Mesendoderm (in vitro differentiated cells): ENCODE data around the gene APOC1.
A peak's percentile ranks its signal among the peaks of the same experiment; 100 is the strongest.
"Not testable (repeated sequence)": the region's sequence is repeated elsewhere in the genome, so short reads cannot be mapped to it uniquely, and the experiment has no call there.

Source experiments
- DNase-seq: peaks from one replicate; pipeline ENCODE4 v3.0.0; 2013
- H2AK5ac ChIP-seq: 2 replicates; pipeline ENCODE4 v1.6.1; 2013; ENCODE audit warnings: low read length, inconsistent platforms
- H2BK120ac ChIP-seq: 2 replicates; pipeline ENCODE4 v1.6.1; 2013; ENCODE audit warnings: low read depth, mild to moderate bottlenecking, low read length, moderate library complexity, mixed read lengths
- H2BK15ac ChIP-seq: replicated peaks from 2 replicates; pipeline ENCODE4 v1.6.1; 2013; ENCODE audit warnings: low read depth, mild to moderate bottlenecking, moderate library complexity
- H2BK5ac ChIP-seq: 2 replicates; pipeline ENCODE4 v1.6.1; 2013; ENCODE audit warnings: low read length, inconsistent platforms
- H3K18ac ChIP-seq: 2 replicates; pipeline ENCODE4 v1.6.1; 2013; ENCODE audit warnings: mild to moderate bottlenecking, low read length, mixed read lengths
- H3K23ac ChIP-seq: one replicate; pipeline ENCODE4 v1.6.1; 2013; ENCODE audit warnings: low read length
- H3K27ac ChIP-seq: 2 replicates; pipeline ENCODE4 v1.5.1; 2013; ENCODE audit warnings: low read depth, mild to moderate bottlenecking, inconsistent platforms, low read length, moderate library complexity
- H3K27me3 ChIP-seq: 2 replicates; pipeline ENCODE4 v1.6.1; 2013; ENCODE audit warnings: low read length, control low read depth, mild to moderate bottlenecking, inconsistent platforms; ENCODE audit not compliant: insufficient read depth, poor library complexity
- H3K36me3 ChIP-seq: 2 replicates; pipeline ENCODE4 v1.6.1; 2013; ENCODE audit warnings: low read length, inconsistent platforms; ENCODE audit not compliant: control insufficient read depth, insufficient read depth
- H3K4ac ChIP-seq: one replicate; pipeline ENCODE4 v1.6.1; 2013; ENCODE audit warnings: low read depth, mild to moderate bottlenecking, low read length, moderate library complexity
- H3K4me1 ChIP-seq: 2 replicates; pipeline ENCODE4 v1.6.1; 2013; ENCODE audit warnings: low read depth, low read length, inconsistent platforms; ENCODE audit not compliant: control insufficient read depth
- H3K4me2 ChIP-seq: 2 replicates; pipeline ENCODE4 v1.6.1; 2013; ENCODE audit warnings: low read length
- H3K4me3 ChIP-seq: 2 replicates; pipeline ENCODE4 v1.5.1; 2013; ENCODE audit warnings: mild to moderate bottlenecking, low read length
- H3K56ac ChIP-seq: one replicate; pipeline ENCODE4 v1.6.1; 2013; ENCODE audit warnings: low read length
- H3K79me1 ChIP-seq: 2 replicates; pipeline ENCODE4 v1.6.1; 2013; ENCODE audit warnings: low read length, inconsistent platforms
- H3K79me2 ChIP-seq: 2 replicates; pipeline ENCODE4 v1.6.1; 2013; ENCODE audit warnings: mild to moderate bottlenecking, low read length; ENCODE audit not compliant: control insufficient read depth, insufficient read depth
- H3K9ac ChIP-seq: 2 replicates; pipeline ENCODE4 v1.6.1; 2013; ENCODE audit warnings: low read length, inconsistent platforms
- H4K5ac ChIP-seq: one replicate; pipeline ENCODE4 v1.6.1; 2013; ENCODE audit warnings: low read length
- H4K8ac ChIP-seq: one replicate; pipeline ENCODE4 v1.6.1; 2013; ENCODE audit warnings: low read depth, mild to moderate bottlenecking, control low read depth, low read length, moderate library complexity
- WGBS: extraction: QIAGEN DNeasy Blood & Tissue Kit; methylation state at CpG from one replicate; pipeline ENCODE4 v1.1.7; 2013; ENCODE audit warnings: low lambda C conversion rate, missing lambda C conversion rate; ENCODE audit not compliant: insufficient coverage; ENCODE audit errors: extremely low coverage; 5-methylcytosine and 5-hydroxymethylcytosine counted together

The APOC1 gene

DNA sequence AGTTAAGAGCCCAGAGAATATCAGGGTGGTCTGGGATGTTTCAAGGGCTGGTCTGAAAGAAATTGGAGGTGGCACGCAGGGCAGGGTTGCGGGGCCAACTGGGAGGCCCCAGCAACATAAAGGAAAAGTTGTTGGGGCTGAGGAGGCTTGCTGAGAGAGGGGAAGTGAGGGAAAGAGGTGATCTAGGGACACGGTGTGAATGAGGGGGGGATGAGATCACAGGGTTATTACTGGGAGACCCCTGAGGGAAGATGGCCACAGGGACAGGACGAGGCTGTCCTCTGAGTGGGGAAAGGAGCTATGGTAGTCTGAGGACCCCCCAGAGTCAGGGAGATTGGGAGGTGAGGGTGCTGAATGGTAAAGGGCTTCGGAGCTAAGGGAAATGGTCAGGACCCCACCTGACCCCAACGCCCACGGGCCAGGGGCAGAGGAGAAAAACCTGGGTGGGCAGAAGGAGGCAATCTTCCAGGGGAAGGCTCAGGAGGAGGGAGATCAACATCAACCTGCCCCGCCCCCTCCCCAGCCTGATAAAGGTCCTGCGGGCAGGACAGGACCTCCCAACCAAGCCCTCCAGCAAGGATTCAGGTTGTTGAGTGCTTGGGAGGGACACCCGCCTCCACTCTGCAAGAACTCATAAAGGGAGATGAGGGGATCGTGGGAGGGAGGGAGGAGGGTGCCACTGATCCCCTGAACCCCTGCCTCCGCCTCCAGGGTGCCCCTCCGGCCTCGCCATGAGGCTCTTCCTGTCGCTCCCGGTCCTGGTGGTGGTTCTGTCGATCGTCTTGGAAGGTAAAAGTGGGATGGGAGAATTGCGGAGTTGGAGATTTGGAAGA is 12.1 kb downstream of the APOC1 start:
- not testable (repeated sequence) for H3K18ac ChIP-seq, H3K4me3 ChIP-seq, H4K8ac ChIP-seq, H2BK120ac ChIP-seq, H3K27me3 ChIP-seq, H3K27ac ChIP-seq, H3K4me1 ChIP-seq, H4K5ac ChIP-seq, H3K4ac ChIP-seq, H3K79me2 ChIP-seq, H2BK5ac ChIP-seq, H2AK5ac ChIP-seq, H3K23ac ChIP-seq, H3K79me1 ChIP-seq, H3K36me3 ChIP-seq, H2BK15ac ChIP-seq
- DNase-seq: peak; percentile 20
- H3K4me2 ChIP-seq: peak overlapping the region; percentile 31
- H3K9ac ChIP-seq: peak overlapping the region; percentile 57
- peak overlapping the region; percentile 84 for H3K56ac ChIP-seq
- no CpG with 5 or more reads among the region's 19 CpGs for WGBS

DNA sequence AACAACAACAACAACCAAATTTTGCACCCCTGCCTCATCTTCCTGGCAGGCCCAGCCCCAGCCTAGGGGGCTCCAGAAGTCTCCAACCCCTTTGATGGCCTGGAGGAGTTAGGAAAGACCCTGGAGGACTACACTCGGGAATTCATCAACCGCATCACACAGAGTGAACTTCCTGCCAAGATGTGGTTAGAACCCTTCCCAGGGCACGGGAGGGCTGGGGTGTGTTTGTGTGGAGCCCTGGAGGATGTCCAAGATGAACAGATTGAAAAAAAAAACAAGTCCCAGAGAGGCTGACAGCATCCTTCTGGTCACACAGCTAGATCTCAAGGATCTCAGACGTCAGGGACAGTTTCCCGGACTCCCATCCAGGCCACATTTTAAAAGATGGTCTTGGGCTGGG is 13.3 kb downstream of the APOC1 start:
- Histone ChIP-seq H3K56ac (no peak overlapping the region), H3K4me3 (no peak overlapping the region), H2BK5ac (no peak overlapping the region), H3K79me2 (no peaks in the 10 kb centered on the region), H2AK5ac (no peak overlapping the region), H3K9ac (no peak overlapping the region), H3K27ac (no peak overlapping the region), H4K8ac (no peak overlapping the region), H3K4me1 (peaks cover 2% of the 10 kb centered on the region), H2BK15ac (no peak overlapping the region), H3K4ac (no peak overlapping the region), H3K36me3 (no peaks in the 10 kb centered on the region), H3K18ac (no peak overlapping the region), H3K23ac (no peak overlapping the region), H2BK120ac (no peak overlapping the region), H3K4me2 (no peak overlapping the region), H3K79me1 (no peaks in the 10 kb centered on the region), H4K5ac (no peak overlapping the region), H3K27me3 (no peaks in the 10 kb centered on the region)
- DNase-seq: no peak
- WGBS: no CpG with 5 or more reads among the region's 5 CpGs

DNA sequence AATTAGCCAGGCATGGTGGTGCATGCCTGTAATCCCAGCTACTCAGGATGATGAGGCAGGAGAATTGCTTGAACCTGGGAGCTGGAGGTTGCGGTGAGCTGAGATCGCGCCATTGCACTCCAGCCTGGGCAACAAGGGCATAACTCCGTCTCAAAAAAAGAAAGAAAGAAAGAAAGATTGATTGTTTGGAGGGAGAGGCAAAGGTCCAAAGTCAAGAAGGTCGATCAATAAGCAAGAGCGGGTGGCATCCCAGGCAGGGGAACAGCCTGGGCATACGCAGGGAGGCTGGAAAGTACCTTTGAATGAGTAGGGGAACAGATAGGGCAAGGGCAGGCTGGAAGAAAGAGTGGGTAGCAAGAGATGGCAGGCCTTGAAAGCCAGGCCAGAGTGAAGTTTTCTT is 15.7 kb downstream of the APOC1 start:
- no peaks in the 10 kb centered on the region for H3K79me1 ChIP-seq
- H2BK15ac ChIP-seq: no peak overlapping the region
- H2AK5ac ChIP-seq: no peak overlapping the region
- H3K18ac ChIP-seq: no peak overlapping the region
- WGBS: no CpG with 5 or more reads among the region's 7 CpGs
- no peaks in the 10 kb centered on the region for H3K79me2 ChIP-seq
- DNase-seq: no peak
- no peak overlapping the region for H3K27ac ChIP-seq
- no peaks in the 10 kb centered on the region for H3K36me3 ChIP-seq
- no peak overlapping the region for H3K4ac ChIP-seq
- H3K4me2 ChIP-seq: no peak overlapping the region
- no peak overlapping the region for H2BK5ac ChIP-seq
- H2BK120ac ChIP-seq: no peak overlapping the region
- no peak overlapping the region for H3K9ac ChIP-seq
- H3K4me1 ChIP-seq: peaks cover 2% of the 10 kb centered on the region
- no peak overlapping the region for H3K4me3 ChIP-seq
- no peaks in the 10 kb centered on the region for H3K27me3 ChIP-seq
- no peak overlapping the region for H3K56ac ChIP-seq
- no peak overlapping the region for H4K8ac ChIP-seq
- H3K23ac ChIP-seq: no peak overlapping the region
- H4K5ac ChIP-seq: no peak overlapping the region

DNA sequence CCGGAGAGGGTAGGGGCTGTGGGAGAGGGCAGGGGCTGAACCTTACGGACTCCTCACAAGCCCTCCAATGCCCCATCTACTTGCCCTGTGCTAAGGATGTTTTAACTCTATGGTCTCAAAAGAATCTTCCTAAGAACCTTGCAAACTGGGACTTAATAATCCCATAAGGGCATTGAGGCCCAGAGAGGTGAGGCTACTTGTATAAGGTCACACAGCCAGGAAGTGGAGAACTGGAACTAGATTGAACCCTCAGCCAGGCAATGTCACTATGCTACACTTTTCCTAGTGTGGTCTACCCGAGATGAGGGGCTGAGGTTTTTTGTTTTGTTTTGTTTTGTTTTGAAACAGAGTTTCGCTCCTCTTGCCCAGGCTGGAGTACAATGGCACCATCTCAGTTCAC is 17.1 kb downstream of the APOC1 start:
- Histone ChIP-seq H3K27ac (no peak overlapping the region), H2AK5ac (no peak overlapping the region), H4K8ac (no peak overlapping the region), H3K4me1 (no peaks in the 10 kb centered on the region), H3K79me2 (no peaks in the 10 kb centered on the region), H4K5ac (no peak overlapping the region), H3K4ac (no peak overlapping the region), H2BK5ac (no peak overlapping the region), H2BK15ac (no peak overlapping the region), H3K23ac (no peak overlapping the region), H3K27me3 (no peaks in the 10 kb centered on the region), H2BK120ac (no peak overlapping the region), H3K79me1 (no peaks in the 10 kb centered on the region), H3K4me2 (no peak overlapping the region), H3K18ac (no peak overlapping the region), H3K56ac (no peak overlapping the region), H3K9ac (no peak overlapping the region), H3K36me3 (no peaks in the 10 kb centered on the region), H3K4me3 (no peak overlapping the region)
- no peak for DNase-seq
- no CpG with 5 or more reads among the region's 4 CpGs for WGBS

DNA sequence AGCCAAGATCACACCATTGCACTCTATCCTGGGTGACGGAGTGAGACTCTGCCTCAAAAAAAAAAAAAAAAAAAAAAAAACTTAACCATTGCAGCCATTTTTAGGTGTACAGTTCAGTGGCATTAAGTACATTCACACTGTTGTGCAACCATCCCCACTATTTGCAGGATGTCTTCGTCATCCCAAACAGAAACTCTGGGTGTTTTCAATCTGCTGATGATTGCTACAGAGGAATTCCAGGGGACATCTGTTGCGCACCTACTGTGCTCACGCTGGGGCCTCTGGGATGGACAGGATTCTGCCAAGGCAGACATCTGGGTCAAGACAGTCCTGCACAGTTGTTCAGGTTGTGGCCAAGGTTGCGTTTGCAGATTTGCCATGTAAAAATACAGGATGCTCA is 25.3 kb downstream of the APOC1 start:
- DNase-seq: no peak
- no peaks in the 10 kb centered on the region for H3K4me1 ChIP-seq
- H3K4me3 ChIP-seq: no peak overlapping the region
- no peaks in the 10 kb centered on the region for H3K79me1 ChIP-seq
- H2BK120ac ChIP-seq: no peak overlapping the region
- H3K23ac ChIP-seq: no peak overlapping the region
- H2AK5ac ChIP-seq: no peak overlapping the region
- no CpG with 5 or more reads among the region's 5 CpGs for WGBS
- no peak overlapping the region for H3K9ac ChIP-seq
- no peak overlapping the region for H4K8ac ChIP-seq
- no peak overlapping the region for H3K56ac ChIP-seq
- no peak overlapping the region for H4K5ac ChIP-seq
- H3K27ac ChIP-seq: no peak overlapping the region
- H3K79me2 ChIP-seq: no peaks in the 10 kb centered on the region
- no peak overlapping the region for H3K4me2 ChIP-seq
- no peak overlapping the region for H2BK15ac ChIP-seq
- no peak overlapping the region for H2BK5ac ChIP-seq
- no peaks in the 10 kb centered on the region for H3K36me3 ChIP-seq
- no peak overlapping the region for H3K18ac ChIP-seq
- no peaks in the 10 kb centered on the region for H3K27me3 ChIP-seq
- no peak overlapping the region for H3K4ac ChIP-seq

DNA sequence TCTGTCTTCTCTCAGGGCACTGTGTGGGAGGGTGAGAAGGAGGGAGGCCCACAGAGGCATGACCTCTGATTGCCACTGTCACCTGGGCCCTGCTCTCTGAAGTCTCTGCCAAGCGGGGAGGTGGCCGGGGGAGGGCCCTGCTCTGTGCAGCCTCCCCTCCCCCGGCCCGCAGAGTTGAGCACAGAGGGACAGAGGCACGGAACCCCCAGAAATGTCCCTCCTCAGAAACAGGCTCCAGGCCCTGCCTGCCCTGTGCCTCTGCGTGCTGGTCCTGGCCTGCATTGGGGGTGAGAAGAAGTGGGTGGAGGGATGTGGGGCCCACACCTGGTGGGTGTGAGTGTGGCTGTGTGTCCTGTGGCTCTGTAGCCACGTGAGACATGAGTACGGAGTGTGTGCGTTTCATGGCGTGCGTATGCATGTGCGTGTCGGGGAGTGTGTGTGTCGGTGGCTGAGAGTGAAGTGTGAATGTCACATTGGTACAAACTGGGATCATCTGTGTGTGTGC is 27.7 kb downstream of the APOC1 start, which contains the start of gene APOC4:
Gene APOC4, plus strand, starts transcription at position 171 of the 505 bp plus-strand sequence. Its CDS starts 41 bp downstream, at position 212.
- no peak within 1 kb of the TSS for H3K9ac ChIP-seq
- no peak within 1 kb of the TSS for H2BK5ac ChIP-seq
- H2BK120ac ChIP-seq: no peak within 1 kb of the TSS
- H3K27me3 ChIP-seq: no peaks in the 10 kb centered on the region
- no peak within 1 kb of the TSS for H3K56ac ChIP-seq
- H3K23ac ChIP-seq: no peak within 1 kb of the TSS
- no peak within 1 kb of the TSS for H3K4me2 ChIP-seq
- no peaks in the 10 kb centered on the region for H3K4me1 ChIP-seq
- no peak within 1 kb of the TSS for H3K27ac ChIP-seq
- no peaks in the 10 kb centered on the region for H3K79me1 ChIP-seq
- H3K18ac ChIP-seq: no peak within 1 kb of the TSS
- no peak within 1 kb of the TSS for H2BK15ac ChIP-seq
- H3K4me3 ChIP-seq: no peak within 1 kb of the TSS
- no peak within 1 kb of the TSS for H2AK5ac ChIP-seq
- no peaks in the 10 kb centered on the region for H3K79me2 ChIP-seq
- 100% methylated on average over 3 of the region's 14 CpGs for WGBS
- H4K8ac ChIP-seq: no peak within 1 kb of the TSS
- no peak for DNase-seq
- no peak within 1 kb of the TSS for H3K4ac ChIP-seq
- no peaks in the 10 kb centered on the region for H3K36me3 ChIP-seq
- H4K5ac ChIP-seq: no peak within 1 kb of the TSS
